ENCODE data around the gene USP43.
"Not testable (repeated sequence)": the region's sequence is repeated elsewhere in the genome, so short reads cannot be mapped to it uniquely, and the experiment has no call there.

Gene USP43

GRCh38 chr17:9663511-9663910, 18.2 kb downstream of the USP43 start:
- not testable (repeated sequence) for DNase-seq (ENCODE audit: low read depth in 2 of 2)

DNA sequence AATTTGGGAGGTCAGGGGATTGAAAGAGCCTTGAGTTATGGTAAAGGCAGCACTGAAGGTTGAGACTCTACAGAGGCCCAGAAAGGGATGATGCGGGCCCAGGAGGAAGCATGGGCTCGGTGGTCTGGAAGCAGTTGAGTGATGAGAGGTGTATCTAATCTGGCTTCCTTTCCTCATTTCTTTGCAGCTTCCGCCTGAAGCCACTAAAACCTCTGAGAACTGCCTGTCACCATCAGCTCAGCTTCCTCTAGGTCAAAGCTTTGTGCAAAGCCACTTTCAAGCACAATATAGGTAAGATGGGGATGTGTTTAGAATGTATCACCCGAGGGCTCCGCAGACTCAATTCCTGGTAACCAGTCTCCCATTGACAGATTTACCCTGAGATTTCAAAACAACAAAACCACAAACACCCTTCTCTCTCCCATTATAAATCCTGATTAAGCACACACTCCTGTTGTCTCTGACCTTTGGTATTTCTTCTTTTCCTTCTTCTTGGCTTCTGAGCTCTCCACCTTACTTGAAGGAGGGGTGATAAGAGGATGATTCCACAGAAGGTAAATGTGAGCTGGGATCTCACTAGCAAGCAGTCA, 21.2 kb downstream of the USP43 start:
- no peak for DNase-seq (ENCODE audit: low read depth in 2 of 2)

GRCh38 chr17:9668517-9668916, 23.2 kb downstream of the USP43 start:
- DNase-seq (ENCODE audit: low read depth in 2 of 2), result no peak

DNA sequence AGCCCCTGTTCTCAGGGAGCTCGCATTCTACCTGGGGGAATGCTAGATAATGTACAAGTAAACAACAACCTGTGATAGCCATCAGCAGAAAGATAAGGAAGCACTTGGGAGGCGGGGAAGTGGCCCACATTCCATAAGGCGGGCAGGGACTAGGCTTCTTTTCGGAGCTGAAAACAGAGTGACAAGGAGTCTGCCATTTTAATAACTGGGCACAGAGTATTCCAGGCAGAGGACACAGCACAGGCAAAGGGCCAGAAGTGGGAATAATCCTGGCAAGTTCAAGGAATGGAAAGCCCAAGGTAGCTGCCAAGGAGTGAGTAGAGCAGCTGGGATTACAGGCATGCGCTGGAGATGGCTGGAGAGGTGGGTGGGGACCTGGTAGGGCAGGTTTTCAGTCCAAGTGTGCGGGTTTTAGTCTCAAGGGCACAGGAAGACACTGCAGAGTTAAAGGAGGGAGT, 24.3 kb downstream of the USP43 start:
- no peak for DNase-seq (ENCODE audit: low read depth in 2 of 2)

DNA sequence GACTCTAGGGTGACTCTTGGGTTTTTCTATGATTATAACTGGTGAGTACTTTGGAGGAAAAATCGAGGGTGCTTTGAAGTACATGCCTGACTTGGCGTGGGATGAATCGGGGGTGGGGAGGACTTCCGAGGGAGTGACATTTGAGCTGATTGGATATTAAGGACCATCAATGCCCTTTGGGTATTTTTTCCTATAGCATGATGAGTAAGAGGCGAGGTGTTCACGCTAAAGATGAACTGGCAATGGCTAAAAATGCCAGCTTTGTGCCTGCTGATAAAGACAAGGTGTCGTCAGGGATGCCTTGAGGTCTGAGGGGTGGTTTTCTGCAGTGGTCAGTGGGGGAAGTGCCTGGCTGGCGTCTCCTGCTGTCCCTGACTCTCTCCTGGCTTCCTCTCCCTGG, 25.3 kb downstream of the USP43 start:
- DNase-seq (ENCODE audit: low read depth in 2 of 2), result no peak

- no peak for DNase-seq (ENCODE audit: low read depth in 2 of 2)
These were observed 26.2 kb downstream of the USP43 start for GRCh38 chr17:9671559-9671958.

GRCh38 chr17:9672266-9672665, 26.9 kb downstream of the USP43 start:
- no peak for DNase-seq (ENCODE audit: low read depth in 2 of 2)

DNA sequence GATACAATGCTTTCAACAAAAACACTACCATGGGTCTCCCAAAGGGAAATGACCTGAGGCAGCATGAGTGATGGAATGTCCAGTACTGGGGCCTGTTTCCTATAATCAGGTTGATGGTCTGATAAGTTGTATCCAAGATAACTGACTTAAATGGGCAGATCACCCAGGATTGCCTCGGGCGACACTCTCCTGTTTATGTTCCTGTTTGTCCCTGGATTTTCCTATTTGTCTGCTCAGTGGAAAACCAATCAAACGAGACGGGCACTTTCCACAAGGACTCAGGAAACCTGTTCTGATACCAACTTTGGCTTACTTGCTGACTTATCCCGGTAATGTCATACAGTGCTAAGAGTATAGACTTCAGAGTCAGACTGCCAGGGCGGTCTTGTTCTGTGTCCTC, 27.4 kb downstream of the USP43 start:
- DNase-seq (ENCODE audit: low read depth in 2 of 2), result no peak

DNA sequence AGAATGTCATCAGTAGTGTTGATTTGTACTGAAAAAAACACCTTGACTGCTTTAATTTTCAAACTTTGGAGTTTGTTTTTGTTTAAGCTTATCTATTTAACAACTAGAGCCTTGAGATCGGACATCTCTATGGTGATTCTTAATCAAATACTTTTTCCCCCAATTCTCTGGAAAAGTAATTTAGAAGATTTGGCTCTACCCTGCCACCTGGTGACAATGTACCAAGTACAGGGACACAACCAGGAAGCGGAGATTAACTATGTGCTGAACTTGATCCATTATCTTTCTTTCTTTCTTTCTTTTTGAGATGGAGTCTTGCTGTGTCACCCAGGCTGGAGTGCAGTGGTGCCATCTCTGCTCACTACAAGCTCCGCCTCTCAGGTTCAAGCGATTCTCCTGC, 30.8 kb downstream of the USP43 start:
- DNase-seq (ENCODE audit: low read depth in 2 of 2), result no peak

- DNase-seq (ENCODE audit: low read depth in 2 of 2), result no peak
These were observed 31.5 kb downstream of the USP43 start for GRCh38 chr17:9676820-9677310.

DNA sequence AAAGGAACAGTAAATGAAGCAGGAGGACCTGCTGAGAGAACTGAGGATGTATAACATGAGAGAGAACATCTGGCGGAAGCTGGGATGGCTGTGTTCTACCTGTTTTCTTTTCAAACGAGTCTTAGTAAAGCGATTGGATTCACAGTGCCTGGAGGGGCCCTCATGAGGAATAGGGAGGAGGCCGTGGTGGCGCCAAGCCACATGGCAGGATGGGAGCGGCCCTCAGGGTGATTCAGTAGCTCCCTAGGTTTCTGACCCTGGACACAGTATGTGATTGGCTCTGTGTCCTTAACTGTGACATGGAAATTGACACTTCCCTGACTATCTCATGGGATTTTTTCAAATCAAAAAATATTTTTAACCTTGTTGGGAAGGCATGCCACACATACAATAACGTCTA, 32.1 kb downstream of the USP43 start:
- no peak for DNase-seq (ENCODE audit: low read depth in 2 of 2)

DNA sequence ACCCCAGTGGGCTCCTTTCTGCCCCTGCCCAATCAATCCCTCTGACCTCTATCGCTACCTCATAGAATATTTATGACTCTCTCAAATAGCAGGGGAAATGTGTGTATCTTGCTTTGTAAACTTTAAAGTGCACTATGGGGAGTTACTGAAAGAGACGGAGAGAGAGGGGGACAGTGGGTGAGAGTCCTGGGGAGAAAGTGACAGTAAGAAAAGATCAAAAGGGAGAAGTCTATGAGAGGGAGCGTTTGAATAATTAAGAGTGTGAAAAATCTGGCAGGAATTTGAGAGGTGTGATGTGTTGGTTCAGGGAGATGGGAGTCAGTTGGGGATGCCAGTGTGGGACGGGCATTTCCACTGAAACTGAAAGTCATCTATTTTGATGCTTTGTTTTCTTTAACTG, 32.6 kb downstream of the USP43 start:
- DNase-seq (ENCODE audit: low read depth in 2 of 2), result no peak

DNA sequence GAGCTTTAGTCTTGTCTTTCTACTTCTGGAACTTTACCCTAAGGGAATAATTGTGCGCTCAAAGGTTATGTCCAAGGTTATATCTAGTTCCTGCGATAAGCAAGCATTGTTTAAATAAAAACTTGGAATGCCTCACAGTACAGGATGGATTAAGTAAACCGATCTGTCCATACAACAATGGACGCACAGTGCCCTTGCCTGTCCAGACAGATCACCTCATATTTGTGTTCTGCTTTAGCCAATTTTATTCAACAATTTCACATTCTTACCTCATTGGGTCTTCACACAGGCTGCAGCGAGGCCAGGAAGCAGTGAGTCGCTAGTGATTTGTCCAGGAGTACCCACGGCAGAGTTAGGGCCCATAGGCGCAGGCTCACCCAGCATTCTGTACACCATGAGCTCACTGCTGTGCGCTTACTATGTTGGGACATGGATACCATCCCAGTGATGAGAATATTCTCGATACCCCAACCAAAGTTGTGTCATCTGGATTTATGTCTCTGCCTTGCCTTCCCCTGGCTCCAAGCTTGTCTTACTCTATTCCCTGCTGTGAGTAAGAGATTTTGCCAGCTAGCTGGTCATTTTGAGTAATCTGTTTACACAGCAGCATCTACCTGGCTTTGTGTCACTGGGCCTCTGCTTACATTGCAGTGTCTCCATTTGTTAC, 39.8 kb downstream of the USP43 start:
- DNase-seq (ENCODE audit: low read depth in 2 of 2), result no peak

GRCh38 chr17:9693755-9694154, 48.4 kb downstream of the USP43 start:
- no peak for DNase-seq (ENCODE audit: low read depth in 2 of 2)

DNA sequence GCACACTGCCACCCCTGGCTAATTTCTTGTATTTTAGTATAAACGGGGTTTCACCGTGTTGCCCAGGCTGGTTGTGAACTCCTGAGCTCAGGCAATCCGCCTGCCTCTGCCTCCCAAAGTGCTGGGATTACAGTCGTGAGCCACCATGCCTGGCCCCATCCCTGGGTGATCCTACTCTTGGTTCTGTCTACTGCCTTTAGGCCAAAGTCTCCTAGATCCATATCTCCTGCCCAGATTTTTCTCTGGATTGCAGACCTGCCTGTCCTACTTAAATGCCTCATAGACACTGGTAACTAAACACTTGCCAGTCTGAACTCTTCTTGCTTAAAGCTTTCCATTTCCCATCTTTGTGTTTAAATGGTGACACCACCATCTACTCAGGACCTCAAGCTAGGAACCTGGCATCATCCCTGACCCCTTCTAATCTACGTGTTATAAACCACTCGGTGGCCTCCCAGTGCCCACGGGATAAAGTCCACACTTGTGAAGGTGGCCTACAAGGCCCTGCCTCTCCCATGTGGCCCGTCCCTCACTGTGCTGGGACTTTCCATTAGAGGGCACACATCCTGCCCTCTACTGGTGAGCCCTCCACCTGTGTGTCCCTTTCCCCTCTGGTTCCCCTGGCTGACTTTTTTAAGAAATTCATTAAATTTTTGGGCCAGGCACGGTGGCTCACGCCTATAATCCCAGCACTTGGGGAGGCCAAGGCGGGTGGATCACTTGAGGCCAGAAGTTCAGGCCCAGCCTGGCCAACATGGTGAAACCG, 51.1 kb downstream of the USP43 start:
- no peak for DNase-seq (ENCODE audit: low read depth in 2 of 2)

DNA sequence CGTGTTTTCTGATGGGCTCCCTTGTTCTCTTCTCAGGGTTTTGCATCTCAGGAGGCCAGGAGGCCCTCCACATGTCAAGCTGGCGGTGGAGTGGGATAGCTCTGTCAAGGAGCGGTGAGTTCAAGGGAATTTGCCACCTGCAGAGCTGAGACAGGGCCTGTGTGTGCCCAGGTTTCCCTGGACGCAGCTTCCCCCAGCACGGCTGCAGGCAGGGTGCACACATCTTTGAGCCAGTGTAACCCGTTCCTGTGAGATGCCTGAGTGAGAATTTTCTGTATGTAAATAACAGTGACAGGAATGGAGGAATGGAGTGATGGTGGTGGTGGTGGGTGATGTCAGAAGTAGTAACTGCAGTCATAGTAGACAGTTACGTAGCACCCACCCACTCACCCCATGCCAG, 54.8 kb downstream of the USP43 start:
- DNase-seq (ENCODE audit: low read depth in 2 of 2), result no peak

DNA sequence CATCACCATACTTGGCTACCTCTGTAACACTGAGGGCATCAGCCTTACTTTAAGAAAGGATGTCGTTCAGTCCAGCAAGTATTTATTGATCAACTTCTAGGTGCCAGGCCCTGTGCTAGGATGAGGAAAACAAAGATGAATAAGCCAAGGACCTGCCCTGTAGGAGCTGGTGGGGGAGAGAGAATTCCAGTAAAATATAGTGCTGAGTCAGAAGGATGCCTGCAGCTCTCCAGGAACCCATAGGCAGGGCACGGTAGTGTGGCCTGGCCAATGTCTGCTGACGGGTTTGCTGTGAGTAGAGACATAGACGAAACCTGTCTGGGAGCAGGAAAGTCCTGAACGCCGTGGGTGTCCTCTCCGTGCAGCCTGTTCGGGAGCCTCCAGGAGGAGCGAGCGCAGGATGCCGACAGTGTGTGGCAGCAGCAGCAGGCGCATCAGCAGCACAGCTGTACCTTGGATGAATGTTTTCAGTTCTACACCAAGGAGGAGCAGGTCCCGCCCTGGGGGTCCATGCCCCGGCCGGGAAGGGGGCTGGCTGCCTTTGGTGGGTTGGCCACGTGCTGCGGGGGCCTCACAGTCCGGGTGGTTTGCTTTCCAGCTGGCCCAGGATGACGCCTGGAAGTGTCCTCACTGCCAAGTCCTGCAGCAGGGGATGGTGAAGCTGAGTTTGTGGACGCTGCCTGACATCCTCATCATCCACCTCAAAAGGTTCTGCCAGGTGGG, 55.6 kb downstream of the USP43 start:
- no peak for DNase-seq (ENCODE audit: low read depth in 2 of 2)

DNA sequence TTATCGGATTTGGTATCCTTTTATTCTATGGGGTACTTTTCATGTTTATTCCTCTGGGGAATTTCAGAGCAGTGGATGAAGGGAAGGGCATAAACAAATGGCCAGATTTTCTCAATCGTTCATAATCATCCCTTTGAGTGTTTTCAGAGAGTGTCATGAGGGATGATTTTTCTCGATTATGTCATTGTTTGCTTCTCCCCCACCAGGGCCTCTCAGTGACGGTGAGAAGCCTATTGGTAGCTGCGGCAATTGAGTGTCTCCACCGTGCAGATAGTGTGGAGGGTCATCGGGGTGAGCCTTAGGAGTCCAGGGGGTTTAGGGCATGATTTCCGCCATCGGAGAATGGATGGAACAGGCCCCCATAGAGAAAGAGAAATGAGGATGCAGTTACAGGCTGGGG, 57.2 kb downstream of the USP43 start:
- no peak for DNase-seq (ENCODE audit: low read depth in 2 of 2)

DNA sequence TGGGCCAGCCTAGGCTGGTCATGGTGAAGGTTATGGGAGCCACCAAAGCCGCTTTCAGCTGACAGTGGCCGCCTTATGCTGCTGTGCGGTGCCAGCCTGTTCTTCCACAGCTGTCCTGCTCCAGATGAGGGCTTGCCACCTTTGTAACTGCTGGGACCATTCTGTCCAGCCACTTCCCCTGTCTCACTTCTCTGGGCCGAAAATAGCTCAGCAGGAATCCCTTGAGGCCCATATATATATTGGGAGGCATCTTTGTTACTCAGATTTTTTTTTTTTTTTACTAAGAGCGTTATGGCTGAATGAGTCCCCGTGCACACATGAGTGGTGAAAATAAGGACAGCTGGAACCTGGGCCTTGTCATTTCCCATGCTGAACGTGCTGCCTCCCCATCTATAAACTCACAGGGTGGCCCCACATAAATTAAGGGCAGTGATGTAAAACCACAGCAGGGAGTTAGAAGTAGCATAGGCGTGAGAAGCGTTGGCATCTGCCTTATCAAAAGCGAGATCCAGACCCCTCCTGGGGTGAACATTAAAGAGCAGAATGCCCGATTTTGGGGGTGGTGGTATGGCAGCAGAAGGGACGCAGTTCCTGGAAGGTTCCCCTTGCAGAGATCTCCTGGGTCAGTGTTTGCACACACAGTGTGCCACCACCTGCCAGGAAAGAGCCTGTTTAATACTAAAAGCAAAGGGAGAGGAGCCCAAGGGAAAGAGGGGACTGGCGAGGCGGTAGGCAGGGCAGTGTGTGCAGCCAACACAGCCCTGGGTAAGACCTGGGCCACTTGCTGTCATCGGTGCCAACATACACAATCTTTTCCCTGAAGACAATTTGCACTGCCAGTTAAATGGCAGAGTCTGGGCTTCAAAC, 57.8 kb downstream of the USP43 start:
- DNase-seq (ENCODE audit: low read depth in 2 of 2), result no peak

DNA sequence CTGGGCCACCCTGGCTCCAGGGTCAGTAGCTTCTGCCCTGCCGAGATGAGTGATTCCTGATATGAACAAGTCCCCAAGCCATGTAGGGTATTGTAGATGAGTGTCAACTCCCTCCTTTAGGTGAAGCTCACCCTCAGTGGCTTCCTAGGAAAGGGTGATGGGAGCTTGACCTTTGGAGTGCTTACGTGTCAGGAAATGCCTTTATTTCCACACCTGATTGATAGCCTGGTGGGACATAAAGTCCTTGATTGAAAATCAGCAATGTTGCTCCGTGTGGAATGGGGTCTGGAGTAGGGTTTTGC, 58.4 kb downstream of the USP43 start:
- no peak for DNase-seq (ENCODE audit: low read depth in 2 of 2)

GRCh38 chr17:9705745-9706144, 60.4 kb downstream of the USP43 start:
- DNase-seq (ENCODE audit: low read depth in 2 of 2), result no peak

- no peak for DNase-seq (ENCODE audit: low read depth in 2 of 2)
These were observed 62.6 kb downstream of the USP43 start for GRCh38 chr17:9707948-9708347.

All from stimulated activated CD4-positive, alpha-beta T cell treated with anti-CD3 and anti-CD28 coated beads, Interleukin-1b, Interleukin-23, amount 100 ng/mL, for 1 hour (primary cell).